Stomach (tissue), 9 donors: ENCODE results near the gene AUTS2. TPM values are rescaled to one million over a fixed set of nuclear protein-coding genes. Genes with fewer than 3 reads are reported as not detected.

Experiments
- DNase-seq, 2 donors: peaks; one replicate each; pipeline versions ENCODE4 v3.0.0 to v3.0.0-alpha.2; 2013 to 2019
- H3K27ac ChIP-seq, 5 donors: fragments of 200-600 bp in 4 of 5; sonication (generic) in 4 of 5; one replicate each; pipeline ENCODE4 v1.5.1; 2013 to 2019; ENCODE audit warnings: mild to moderate bottlenecking in 1 of 5, moderate library complexity in 1 of 5
- H3K27me3 ChIP-seq, 3 donors: fragments of 200-600 bp; sonication (generic); one replicate each; pipeline ENCODE4 v1.5.1; 2017 to 2019; ENCODE audit warnings: mixed run types in 1 of 3
- H3K36me3 ChIP-seq, 4 donors: fragments of 200-600 bp; sonication (generic); 1 replicate in 3 of 4; 2 replicates in 1 of 4; pipeline ENCODE4 v1.5.1; 2016 to 2019
- H3K4me1 ChIP-seq, 4 donors: fragments of 200-600 bp; sonication (generic); one replicate each; pipeline ENCODE4 v1.5.1; 2016 to 2019
- H3K4me3 ChIP-seq, 4 donors: fragments of 200-600 bp; sonication (generic) in 3 of 4; one replicate each; pipeline ENCODE4 v1.5.1; 2016 to 2019; ENCODE audit warnings: mild to moderate bottlenecking in 1 of 4
- H3K9me3 ChIP-seq, 4 donors: fragments of 200-600 bp; sonication (generic); one replicate each; pipeline ENCODE4 v1.5.1; 2016 to 2019
- EP300 ChIP-seq: sonication (generic); formaldehyde crosslinking; IDR thresholded peaks from one replicate; pipeline ENCODE4 v1.6.1; 2017; ENCODE audit warnings: antibody characterized with exemption
- POLR2A ChIP-seq, 4 donors: fragments of 450-650 bp; IDR thresholded peaks; one replicate each; pipeline ENCODE4 v1.6.1; 2016; ENCODE audit warnings: antibody characterized with exemption in 4 of 4, control low read depth in 2 of 4, mild to moderate bottlenecking in 1 of 4, moderate library complexity in 1 of 4
- POLR2AphosphoS5 ChIP-seq, 3 donors: sonication (generic); formaldehyde crosslinking; IDR thresholded peaks; one replicate each; pipeline ENCODE4 v1.6.1; 2016; ENCODE audit warnings: antibody characterized with exemption in 3 of 3
- WGBS, 5 donors: extraction: QIAGEN DNeasy Blood & Tissue Kit in 3 of 5; methylation state at CpG; one replicate each; pipeline versions ENCODE4 v1.1.5 to v1.1.7; 2013 to 2018; 5-methylcytosine and 5-hydroxymethylcytosine counted together
- intact Hi-C: fragments of 100-400 bp; cut with DNase I; formaldehyde crosslinking; loops from one replicate; pipeline ENCODE4 v1.15.1; 2023; ENCODE audit warnings: low total_unique reads
- polyA plus RNA-seq, 3 donors: library from polyadenylated mRNA; stranded (reverse); fragments of 200-250 nt; gene quantifications; one replicate each; pipeline ENCODE4 v1.2.3, GENCODE V29; 2013
- total RNA-seq, 5 donors: library from RNA; depleted of rRNA; stranded (reverse); fragments of >200 nt; gene quantifications; one replicate each; pipeline versions ENCODE4 v1.1.0 to v1.2.3, GENCODE V29; 2014 to 2016
- TF ChIP-seq, protein P1 (sequence below), 7 experiments: fragments of 450-650 bp in 4 of 7; fragments of 200-600 bp in 3 of 7; sonication (generic) in 3 of 7; IDR thresholded peaks; one replicate each; pipeline ENCODE4 v1.5.1; 2016 to 2019; ENCODE audit warnings: antibody characterized with exemption in 7 of 7, control low read depth in 2 of 7, mild to moderate bottlenecking in 1 of 7
- donor health status: healthy with polysubstance abuse.
- donor health status: Bipolar disorder and iron deficiency.
- donor health status: healthy.

AUTS2 gene
- total and polyA plus RNA-seq, 8 donors: 3.8 to 90.3 (median 38.1) TPM

DNA sequence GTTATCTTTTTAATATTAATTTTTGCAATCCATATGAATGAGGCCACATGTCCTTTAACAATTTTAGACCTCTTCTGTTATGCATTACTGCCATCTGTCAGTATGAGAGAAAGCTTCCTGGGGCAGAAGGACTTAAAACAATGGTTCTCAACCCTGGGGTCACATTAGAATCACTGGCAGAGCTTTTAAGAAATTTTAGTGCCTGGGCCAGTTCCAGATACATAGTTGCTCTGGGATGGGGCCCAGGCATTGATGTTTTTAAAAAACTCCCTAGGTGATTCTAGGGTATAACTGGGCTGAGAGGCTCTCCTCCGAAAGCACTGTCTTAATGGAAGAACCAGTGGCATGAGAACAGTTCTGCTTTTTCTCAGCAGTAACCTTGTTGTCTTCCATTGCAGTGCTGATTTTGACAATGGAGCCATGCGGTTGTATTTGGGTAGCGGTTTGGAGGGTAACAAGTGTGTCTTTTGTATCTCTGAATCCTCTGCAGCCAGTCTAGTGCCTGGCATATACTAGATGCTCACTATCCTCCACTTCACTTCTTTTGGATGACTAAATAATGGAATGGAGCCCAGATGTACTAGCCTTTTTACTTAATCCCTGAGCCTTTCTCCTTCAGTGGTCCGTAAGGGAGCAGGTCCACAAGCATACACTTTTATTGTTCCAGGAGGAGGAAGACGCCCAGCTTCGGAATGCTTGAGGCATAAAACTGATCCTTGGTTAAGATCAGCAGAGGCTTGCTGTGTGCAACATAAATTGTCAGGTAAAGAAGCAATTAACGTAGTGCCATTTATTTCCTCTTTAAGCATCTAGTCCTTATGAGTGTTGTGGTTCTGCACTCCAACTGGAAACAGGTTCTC, 227.1 kb downstream of the AUTS2 start:
- peaks cover 0 to 18% (median 7%) of the 10 kb centered on the region in 4 donors for H3K4me1 ChIP-seq
- intact Hi-C loops: no loop called here
- WGBS, 5 donors: 83 to 96% (median 92%) methylated on average over 7 of the region's 7 CpGs
- no peak for TF ChIP-seq POLR2A (IDR thresholded peaks at IDR 0.05)
- TF ChIP-seq EP300: no peak
- TF ChIP-seq, protein P1, sequence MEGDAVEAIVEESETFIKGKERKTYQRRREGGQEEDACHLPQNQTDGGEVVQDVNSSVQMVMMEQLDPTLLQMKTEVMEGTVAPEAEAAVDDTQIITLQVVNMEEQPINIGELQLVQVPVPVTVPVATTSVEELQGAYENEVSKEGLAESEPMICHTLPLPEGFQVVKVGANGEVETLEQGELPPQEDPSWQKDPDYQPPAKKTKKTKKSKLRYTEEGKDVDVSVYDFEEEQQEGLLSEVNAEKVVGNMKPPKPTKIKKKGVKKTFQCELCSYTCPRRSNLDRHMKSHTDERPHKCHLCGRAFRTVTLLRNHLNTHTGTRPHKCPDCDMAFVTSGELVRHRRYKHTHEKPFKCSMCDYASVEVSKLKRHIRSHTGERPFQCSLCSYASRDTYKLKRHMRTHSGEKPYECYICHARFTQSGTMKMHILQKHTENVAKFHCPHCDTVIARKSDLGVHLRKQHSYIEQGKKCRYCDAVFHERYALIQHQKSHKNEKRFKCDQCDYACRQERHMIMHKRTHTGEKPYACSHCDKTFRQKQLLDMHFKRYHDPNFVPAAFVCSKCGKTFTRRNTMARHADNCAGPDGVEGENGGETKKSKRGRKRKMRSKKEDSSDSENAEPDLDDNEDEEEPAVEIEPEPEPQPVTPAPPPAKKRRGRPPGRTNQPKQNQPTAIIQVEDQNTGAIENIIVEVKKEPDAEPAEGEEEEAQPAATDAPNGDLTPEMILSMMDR (IDR thresholded peaks at IDR 0.05): no peak
- no peak for TF ChIP-seq POLR2AphosphoS5 (IDR thresholded peaks at IDR 0.05)
- no peak overlapping the region for H3K27ac ChIP-seq
- H3K4me3 ChIP-seq: no peak overlapping the region
- H3K27me3 ChIP-seq: no peaks in the 10 kb centered on the region
- DNase-seq: peak in 1 of 2 donors; percentile 39
- no peaks in the 10 kb centered on the region for H3K9me3 ChIP-seq
- no peaks in the 10 kb centered on the region for H3K36me3 ChIP-seq

DNA sequence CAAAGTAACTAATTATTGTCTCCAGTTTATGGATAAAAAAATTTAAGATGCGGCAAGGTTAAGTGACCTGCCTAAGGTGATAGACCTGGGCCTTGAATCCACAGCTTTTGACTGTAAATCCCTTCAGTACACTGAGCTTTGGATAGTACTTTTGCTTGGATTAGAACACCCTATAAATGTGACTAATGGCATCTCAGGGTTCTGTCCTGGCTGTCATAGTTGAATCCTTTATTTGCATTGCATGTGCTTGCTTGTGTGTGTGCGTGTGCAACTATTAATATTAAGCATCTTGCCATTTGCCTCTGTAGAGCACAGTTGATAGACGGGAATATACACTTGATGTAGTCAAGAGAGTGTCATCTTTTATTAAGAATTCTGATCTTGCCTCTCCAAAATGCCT, 228.0 kb downstream of the AUTS2 start:
- no peak for DNase-seq
- no peak for TF ChIP-seq POLR2AphosphoS5 (IDR thresholded peaks at IDR 0.05)
- TF ChIP-seq POLR2A (IDR thresholded peaks at IDR 0.05): no peak
- TF ChIP-seq, protein P1 (IDR thresholded peaks at IDR 0.05): no peak
- TF ChIP-seq EP300: no peak
- Histone ChIP-seq H3K27me3 (no peaks in the 10 kb centered on the region), H3K4me3 (no peak overlapping the region), H3K27ac (no peak overlapping the region), H3K9me3 (no peaks in the 10 kb centered on the region), H3K4me1 (peaks cover 0 to 18% (median 7%) of the 10 kb centered on the region in 4 donors), H3K36me3 (no peaks in the 10 kb centered on the region)
- intact Hi-C loops: no loop called here
- WGBS, 5 donors: 88 to 96% (median 90%) methylated on average over 3 of the region's 3 CpGs

DNA sequence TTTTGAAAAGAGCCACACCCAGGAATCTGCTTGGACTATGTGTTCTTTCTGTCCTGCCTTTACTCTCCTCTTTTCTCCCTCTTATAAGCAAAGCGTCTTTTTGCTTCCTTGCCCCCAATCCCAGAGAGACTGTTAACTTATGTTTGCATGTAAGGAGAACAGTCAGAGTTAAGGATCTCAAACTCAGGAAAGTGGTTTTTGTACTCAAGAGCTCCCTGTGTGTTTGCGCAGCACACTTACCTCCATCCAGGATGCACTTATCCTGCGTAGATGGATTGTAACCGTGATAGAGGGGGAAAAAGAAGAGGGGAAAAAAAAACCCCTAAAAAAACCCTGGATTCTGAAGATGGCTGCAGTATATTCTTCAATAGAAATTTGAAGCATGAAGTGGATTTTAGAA, 228.9 kb downstream of the AUTS2 start:
- intact Hi-C loops: no loop called here
- WGBS, 5 donors: 50 to 78% (median 68%) methylated on average over 4 of the region's 4 CpGs
- no peak for DNase-seq

DNA sequence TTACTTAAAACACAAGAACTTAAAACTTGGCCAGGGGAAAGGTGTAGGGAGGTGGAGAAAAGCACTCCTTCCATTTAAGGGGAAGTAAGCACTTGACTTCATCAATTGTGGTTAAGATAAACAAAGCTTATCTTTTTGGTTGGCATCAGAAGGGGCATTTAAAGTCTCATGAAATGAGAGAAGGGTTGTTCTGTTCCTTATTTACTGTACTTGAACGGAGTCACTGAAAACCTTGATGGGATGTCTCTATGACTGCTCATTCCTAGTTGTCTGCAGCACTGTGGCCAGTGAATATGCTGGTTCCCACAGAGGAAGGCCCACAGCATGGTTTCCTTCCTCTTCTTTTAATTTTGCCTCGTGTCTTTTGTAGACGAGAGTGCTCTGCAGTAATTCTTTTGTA, 229.3 kb downstream of the AUTS2 start:
- H3K9me3 ChIP-seq: no peaks in the 10 kb centered on the region
- WGBS, 5 donors: 29 to 57% (median 42%) methylated on average over 3 of the region's 3 CpGs
- H3K4me3 ChIP-seq: no peak overlapping the region
- no peak overlapping the region for H3K27ac ChIP-seq
- H3K27me3 ChIP-seq: no peaks in the 10 kb centered on the region
- intact Hi-C loops: no loop called here
- TF ChIP-seq, protein P1 (IDR thresholded peaks at IDR 0.05): no peak
- TF ChIP-seq POLR2AphosphoS5 (IDR thresholded peaks at IDR 0.05) (no peak), POLR2A (IDR thresholded peaks at IDR 0.05) (no peak), EP300 (no peak)
- no peaks in the 10 kb centered on the region for H3K36me3 ChIP-seq
- H3K4me1 ChIP-seq: peaks cover 0 to 18% (median 7%) of the 10 kb centered on the region in 4 donors
- DNase-seq: no peak

More for the DNA sequence above, 228.9 kb downstream of the AUTS2 start:
- Histone ChIP-seq H3K27me3 (no peaks in the 10 kb centered on the region), H3K4me3 (no peak overlapping the region), H3K4me1 (peaks cover 0 to 18% (median 7%) of the 10 kb centered on the region in 4 donors), H3K36me3 (no peaks in the 10 kb centered on the region), H3K9me3 (no peaks in the 10 kb centered on the region), H3K27ac (no peak overlapping the region)
- TF ChIP-seq POLR2AphosphoS5 (IDR thresholded peaks at IDR 0.05): no peak
- no peak for TF ChIP-seq POLR2A (IDR thresholded peaks at IDR 0.05)
- TF ChIP-seq, protein P1 (IDR thresholded peaks at IDR 0.05): no peak
- no peak for TF ChIP-seq EP300
